ENCODE measurements around the gene NHLRC1. TPM values are rescaled to one million over a fixed set of nuclear protein-coding genes. Genes with fewer than 3 reads are reported as not detected.
A peak's percentile ranks its signal among the peaks of the same experiment; 100 is the strongest.

NHLRC1 gene
- total and polyA plus RNA-seq, 2 of the 13 experiments (the other 11 are each of a cell fraction or from before 2014, with no cell fraction given) = 0.04 to 0.11 TPM

DNA sequence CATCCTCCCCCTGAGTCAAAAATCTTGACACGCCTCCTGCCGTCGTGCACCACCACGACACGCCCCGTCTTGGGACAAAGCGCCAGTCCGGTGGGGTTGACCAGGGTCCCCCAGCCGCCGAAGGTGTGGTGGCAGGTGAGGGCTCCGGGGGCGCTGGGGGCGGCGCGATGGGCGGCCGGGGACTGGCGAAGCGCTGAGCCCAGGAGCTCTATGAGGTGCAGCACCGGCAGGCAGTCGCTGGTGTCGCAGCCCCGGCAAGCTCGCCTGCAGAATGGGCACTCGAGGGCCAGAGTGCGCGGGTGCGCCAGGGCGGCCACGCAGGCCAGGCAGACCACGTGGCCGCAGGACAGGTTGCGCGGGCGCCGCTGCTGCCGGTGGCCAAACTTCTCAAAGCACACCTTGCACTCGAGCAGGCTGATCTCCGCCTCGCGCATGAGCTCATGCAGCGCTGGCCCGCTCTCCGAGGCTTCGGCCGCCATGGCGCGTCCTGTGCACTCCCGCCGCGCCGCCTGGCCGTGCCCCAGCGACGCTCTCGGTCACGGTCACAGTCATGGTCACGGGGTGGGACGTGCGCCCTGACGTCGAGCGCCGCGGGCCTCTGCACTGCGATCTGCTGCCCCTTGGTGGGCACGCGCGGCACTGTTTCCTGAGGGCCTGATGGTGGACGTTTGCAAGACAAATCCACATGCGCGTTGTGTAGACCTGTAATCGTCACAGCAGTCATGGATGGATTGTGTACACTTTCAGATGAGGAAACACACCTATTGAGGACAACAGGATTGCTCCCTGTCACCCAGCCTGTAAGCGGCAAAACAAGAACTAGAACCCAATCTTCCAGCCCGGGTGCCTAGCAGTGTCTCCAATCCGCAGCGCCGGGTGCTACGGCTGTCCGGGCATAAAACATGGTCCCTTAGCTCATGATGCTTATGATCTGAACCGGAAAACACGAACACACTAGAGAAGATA lies at the start of gene NHLRC1 (continued):
- TF ChIP-seq, protein P1, sequence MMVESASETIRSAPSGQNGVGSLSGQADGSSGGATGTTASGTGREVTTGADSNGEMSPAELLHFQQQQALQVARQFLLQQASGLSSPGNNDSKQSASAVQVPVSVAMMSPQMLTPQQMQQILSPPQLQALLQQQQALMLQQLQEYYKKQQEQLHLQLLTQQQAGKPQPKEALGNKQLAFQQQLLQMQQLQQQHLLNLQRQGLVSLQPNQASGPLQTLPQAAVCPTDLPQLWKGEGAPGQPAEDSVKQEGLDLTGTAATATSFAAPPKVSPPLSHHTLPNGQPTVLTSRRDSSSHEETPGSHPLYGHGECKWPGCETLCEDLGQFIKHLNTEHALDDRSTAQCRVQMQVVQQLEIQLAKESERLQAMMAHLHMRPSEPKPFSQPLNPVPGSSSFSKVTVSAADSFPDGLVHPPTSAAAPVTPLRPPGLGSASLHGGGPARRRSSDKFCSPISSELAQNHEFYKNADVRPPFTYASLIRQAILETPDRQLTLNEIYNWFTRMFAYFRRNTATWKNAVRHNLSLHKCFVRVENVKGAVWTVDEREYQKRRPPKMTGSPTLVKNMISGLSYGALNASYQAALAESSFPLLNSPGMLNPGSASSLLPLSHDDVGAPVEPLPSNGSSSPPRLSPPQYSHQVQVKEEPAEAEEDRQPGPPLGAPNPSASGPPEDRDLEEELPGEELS (CRISPR knock-in tag; IDR thresholded peaks at IDR 0.05) = peak; percentile 85
- TF ChIP-seq TMF1 (CRISPR knock-in tag; IDR thresholded peaks at IDR 0.05; ENCODE audit: low read depth) = peak; percentile 98
- TF ChIP-seq ASH2L (IDR thresholded peaks at IDR 0.05; ENCODE audit: insufficient read length, low read depth, low read length) = peak; percentile 43
- TF ChIP-seq DPF2 (CRISPR knock-in tag; IDR thresholded peaks at IDR 0.05; ENCODE audit: borderline replicate concordance, low read depth) = peak; percentile 77; the same call in 1 of the 2 replicates
- TF ChIP-seq MATR3 (CRISPR knock-in tag; IDR thresholded peaks at IDR 0.05) = no peak
- TF ChIP-seq SMAD1 (CRISPR knock-in tag; IDR thresholded peaks at IDR 0.05; ENCODE audit: borderline replicate concordance, low read depth) = peak; percentile 98; the same call in 1 of the 2 replicates
- TF ChIP-seq, protein P2, sequence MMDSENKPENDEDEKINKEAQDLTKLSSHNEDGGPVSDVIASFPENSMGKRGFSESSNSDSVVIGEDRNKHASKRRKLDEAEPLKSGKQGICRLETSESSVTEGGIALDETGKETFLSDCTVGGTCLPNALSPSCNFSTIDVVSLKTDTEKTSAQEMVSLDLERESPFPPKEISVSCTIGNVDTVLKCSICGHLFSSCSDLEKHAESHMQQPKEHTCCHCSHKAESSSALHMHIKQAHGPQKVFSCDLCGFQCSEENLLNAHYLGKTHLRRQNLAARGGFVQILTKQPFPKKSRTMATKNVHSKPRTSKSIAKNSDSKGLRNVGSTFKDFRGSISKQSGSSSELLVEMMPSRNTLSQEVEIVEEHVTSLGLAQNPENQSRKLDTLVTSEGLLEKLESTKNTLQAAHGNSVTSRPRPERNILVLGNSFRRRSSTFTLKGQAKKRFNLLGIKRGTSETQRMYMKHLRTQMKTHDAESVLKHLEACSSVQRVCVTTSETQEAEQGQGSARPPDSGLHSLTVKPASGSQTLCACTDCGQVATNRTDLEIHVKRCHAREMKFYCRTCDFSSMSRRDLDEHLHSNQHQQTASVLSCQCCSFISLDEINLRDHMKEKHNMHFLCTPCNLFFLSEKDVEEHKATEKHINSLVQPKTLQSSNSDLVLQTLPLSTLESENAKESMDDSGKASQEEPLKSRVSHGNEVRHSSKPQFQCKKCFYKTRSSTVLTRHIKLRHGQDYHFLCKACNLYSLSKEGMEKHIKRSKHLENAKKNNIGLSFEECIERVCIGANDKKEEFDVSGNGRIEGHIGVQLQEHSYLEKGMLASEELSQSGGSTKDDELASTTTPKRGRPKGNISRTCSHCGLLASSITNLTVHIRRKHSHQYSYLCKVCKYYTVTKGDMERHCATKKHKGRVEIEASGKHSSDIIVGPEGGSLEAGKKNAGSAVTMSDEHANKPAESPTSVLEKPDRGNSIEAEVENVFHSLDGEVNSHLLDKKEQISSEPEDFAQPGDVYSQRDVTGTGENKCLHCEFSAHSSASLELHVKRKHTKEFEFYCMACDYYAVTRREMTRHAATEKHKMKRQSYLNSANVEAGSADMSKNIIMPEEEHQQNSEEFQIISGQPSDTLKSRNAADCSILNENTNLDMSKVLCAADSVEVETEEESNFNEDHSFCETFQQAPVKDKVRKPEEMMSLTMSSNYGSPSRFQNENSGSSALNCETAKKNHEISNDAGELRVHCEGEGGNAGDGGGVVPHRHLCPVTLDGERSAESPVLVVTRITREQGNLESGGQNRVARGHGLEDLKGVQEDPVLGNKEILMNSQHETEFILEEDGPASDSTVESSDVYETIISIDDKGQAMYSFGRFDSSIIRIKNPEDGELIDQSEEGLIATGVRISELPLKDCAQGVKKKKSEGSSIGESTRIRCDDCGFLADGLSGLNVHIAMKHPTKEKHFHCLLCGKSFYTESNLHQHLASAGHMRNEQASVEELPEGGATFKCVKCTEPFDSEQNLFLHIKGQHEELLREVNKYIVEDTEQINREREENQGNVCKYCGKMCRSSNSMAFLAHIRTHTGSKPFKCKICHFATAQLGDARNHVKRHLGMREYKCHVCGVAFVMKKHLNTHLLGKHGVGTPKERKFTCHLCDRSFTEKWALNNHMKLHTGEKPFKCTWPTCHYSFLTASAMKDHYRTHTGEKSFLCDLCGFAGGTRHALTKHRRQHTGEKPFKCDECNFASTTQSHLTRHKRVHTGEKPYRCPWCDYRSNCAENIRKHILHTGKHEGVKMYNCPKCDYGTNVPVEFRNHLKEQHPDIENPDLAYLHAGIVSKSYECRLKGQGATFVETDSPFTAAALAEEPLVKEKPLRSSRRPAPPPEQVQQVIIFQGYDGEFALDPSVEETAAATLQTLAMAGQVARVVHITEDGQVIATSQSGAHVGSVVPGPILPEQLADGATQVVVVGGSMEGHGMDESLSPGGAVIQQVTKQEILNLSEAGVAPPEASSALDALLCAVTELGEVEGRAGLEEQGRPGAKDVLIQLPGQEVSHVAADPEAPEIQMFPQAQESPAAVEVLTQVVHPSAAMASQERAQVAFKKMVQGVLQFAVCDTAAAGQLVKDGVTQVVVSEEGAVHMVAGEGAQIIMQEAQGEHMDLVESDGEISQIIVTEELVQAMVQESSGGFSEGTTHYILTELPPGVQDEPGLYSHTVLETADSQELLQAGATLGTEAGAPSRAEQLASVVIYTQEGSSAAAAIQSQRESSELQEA (CRISPR knock-in tag; IDR thresholded peaks at IDR 0.05; ENCODE audit: not compliant biosample characterization) = peak; percentile 89
- peak; percentile 99 for TF ChIP-seq HOXA3 (CRISPR knock-in tag; IDR thresholded peaks at IDR 0.05)
- TF ChIP-seq, protein P3, sequence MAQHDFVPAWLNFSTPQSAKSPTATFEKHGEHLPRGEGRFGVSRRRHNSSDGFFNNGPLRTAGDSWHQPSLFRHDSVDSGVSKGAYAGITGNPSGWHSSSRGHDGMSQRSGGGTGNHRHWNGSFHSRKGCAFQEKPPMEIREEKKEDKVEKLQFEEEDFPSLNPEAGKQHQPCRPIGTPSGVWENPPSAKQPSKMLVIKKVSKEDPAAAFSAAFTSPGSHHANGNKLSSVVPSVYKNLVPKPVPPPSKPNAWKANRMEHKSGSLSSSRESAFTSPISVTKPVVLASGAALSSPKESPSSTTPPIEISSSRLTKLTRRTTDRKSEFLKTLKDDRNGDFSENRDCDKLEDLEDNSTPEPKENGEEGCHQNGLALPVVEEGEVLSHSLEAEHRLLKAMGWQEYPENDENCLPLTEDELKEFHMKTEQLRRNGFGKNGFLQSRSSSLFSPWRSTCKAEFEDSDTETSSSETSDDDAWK (CRISPR knock-in tag; IDR thresholded peaks at IDR 0.05) = no peak
- TF ChIP-seq, protein P4, sequence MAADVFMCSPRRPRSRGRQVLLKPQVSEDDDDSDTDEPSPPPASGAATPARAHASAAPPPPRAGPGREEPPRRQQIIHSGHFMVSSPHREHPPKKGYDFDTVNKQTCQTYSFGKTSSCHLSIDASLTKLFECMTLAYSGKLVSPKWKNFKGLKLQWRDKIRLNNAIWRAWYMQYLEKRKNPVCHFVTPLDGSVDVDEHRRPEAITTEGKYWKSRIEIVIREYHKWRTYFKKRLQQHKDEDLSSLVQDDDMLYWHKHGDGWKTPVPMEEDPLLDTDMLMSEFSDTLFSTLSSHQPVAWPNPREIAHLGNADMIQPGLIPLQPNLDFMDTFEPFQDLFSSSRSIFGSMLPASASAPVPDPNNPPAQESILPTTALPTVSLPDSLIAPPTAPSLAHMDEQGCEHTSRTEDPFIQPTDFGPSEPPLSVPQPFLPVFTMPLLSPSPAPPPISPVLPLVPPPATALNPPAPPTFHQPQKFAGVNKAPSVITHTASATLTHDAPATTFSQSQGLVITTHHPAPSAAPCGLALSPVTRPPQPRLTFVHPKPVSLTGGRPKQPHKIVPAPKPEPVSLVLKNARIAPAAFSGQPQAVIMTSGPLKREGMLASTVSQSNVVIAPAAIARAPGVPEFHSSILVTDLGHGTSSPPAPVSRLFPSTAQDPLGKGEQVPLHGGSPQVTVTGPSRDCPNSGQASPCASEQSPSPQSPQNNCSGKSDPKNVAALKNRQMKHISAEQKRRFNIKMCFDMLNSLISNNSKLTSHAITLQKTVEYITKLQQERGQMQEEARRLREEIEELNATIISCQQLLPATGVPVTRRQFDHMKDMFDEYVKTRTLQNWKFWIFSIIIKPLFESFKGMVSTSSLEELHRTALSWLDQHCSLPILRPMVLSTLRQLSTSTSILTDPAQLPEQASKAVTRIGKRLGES (CRISPR knock-in tag; IDR thresholded peaks at IDR 0.05; ENCODE audit: borderline replicate concordance) = no peak
- no peak; a peak in 1 of 4 replicates for TF ChIP-seq POLR2A (IDR thresholded peaks at IDR 0.05; ENCODE audit: insufficient read depth in 1 of 2, low read depth in 2 of 2, low read length in 2 of 2)
